Heart right ventricle (tissue), 16 donors: ENCODE measurements around the gene ATF2. TPM values are rescaled to one million over a fixed set of nuclear protein-coding genes. Genes with fewer than 3 reads are reported as not detected.

ENCODE experiments used
- ATAC-seq, 8 donors: fragments of 200-7000 bp; cut with Tn5 transposase; one replicate each; pipeline ENCODE4 v1.9.1; 2020; ENCODE audit warnings: mild to moderate bottlenecking in 8 of 8, moderate library complexity in 8 of 8, moderate number of reproducible peaks in 1 of 8
- DNase-seq, 2 donors: peaks; one replicate each; pipeline ENCODE4 v3.0.0-alpha.2; 2020
- H3K27ac ChIP-seq, 10 donors: fragments of 200-600 bp; sonication (generic) in 2 of 10; one replicate each; pipeline versions ENCODE4 v1.5.0 to v1.8.0; 2020 to 2022; ENCODE audit warnings: mild to moderate bottlenecking in 3 of 10
- H3K27me3 ChIP-seq, 7 donors: fragments of 200-600 bp; one replicate each; pipeline ENCODE4 v1.8.0; 2021 to 2022; ENCODE audit warnings: mild to moderate bottlenecking in 2 of 7
- H3K36me3 ChIP-seq, 9 donors: fragments of 200-600 bp; sonication (generic) in 1 of 9; one replicate each; pipeline versions ENCODE4 v1.5.0 to v1.8.0; 2020 to 2022; ENCODE audit warnings: mild to moderate bottlenecking in 2 of 9
- H3K4me1 ChIP-seq, 9 donors: fragments of 200-600 bp; sonication (generic) in 1 of 9; one replicate each; pipeline versions ENCODE4 v1.5.0 to v1.8.0; 2020 to 2022; ENCODE audit warnings: mild to moderate bottlenecking in 4 of 9
- H3K4me3 ChIP-seq, 10 donors: fragments of 200-600 bp; sonication (generic) in 2 of 10; one replicate each; pipeline versions ENCODE4 v1.5.0 to v1.8.0; 2020 to 2022; ENCODE audit warnings: mild to moderate bottlenecking in 7 of 10, moderate library complexity in 2 of 10
- H3K9me3 ChIP-seq, 11 donors: fragments of 200-600 bp in 10 of 11; sonication (generic) in 2 of 11; one replicate each; pipeline versions ENCODE4 v1.5.0 to v1.8.0; 2013 to 2022; ENCODE audit warnings: mild to moderate bottlenecking in 2 of 11, control low read depth in 1 of 11, moderate library complexity in 1 of 11
- CTCF ChIP-seq, 9 donors: fragments of 200-600 bp; sonication (generic) in 2 of 9; IDR thresholded peaks; one replicate each; pipeline versions ENCODE4 v1.5.0 to v1.8.0; 2021 to 2022; ENCODE audit warnings: antibody characterized with exemption in 9 of 9, mild to moderate bottlenecking in 5 of 9, moderate library complexity in 1 of 9
- WGBS, 2 donors: extraction: QIAGEN DNeasy Blood & Tissue Kit; methylation state at CpG; one replicate each; pipeline ENCODE4 v1.1.7; 2013; ENCODE audit warnings: inconsistent platforms in 1 of 2; 5-methylcytosine and 5-hydroxymethylcytosine counted together
- intact Hi-C, 10 donors: fragments of 100-400 bp; cut with DNase I; formaldehyde crosslinking; loops; one replicate each; pipeline versions ENCODE4 v1.11.1 to v1.14.2; 2022
- polyA plus RNA-seq, 2 donors: library from polyadenylated mRNA; stranded (reverse); fragments of 200-250 nt; gene quantifications; one replicate each; pipeline ENCODE4 v1.2.3, GENCODE V29; 2013
- total RNA-seq, 10 donors: library from RNA; stranded (reverse); fragmentation: NEBNext Ultra II Directional in 3 of 10; extraction: Animal tissue kit (Norgen Biotek cat#: 25700) in 3 of 10; gene quantifications; one replicate each; pipeline versions ENCODE4 v1.2.1 to v1.2.4, GENCODE V29; 2021 to 2023
- donor health status: Arrhythmogenic right ventricular cardiomyopathy.
- donor health status: ischemic (EF 13 %, LVEDD 7.1; RV severe dilation, severe dysfunction).
- donor health status: healthy with polysubstance abuse.
- donor health status: DM: no; HTN: yes; CAD: no.
- donor health status: DM: no; HTN: no; CAD: no.
- donor health status: ischemic (EF 25% LVEDD 6.9; RV normal size, moderate dysfunction).
- donor health status: ischemic (EF 25% LVEDD 5.7; RV mildly dilated, moderate dysfunction).
- donor health status: healthy.
- donor health status: DM: yes; HTN: yes; CAD: no.
- donor health status: Ischemic cardiomyopathy.
- donor health status: ischemic (EF 35%, LVEDD 5.7; RV mildly dilated, moderate dysfunction).
- donor health status: nonischemic (EF 11% LVEDD 7.7; RV severe dilation, severe dysfunction).
- donor health status: DM: yes; HTN: yes; CAD: no.
- donor health status: PGD.
- donor health status: ischemic (EF 29% LVEDD 5.4; RV normal size, mild dysfunction).
- donor health status: nonischemic (EF 23%, LVEDD 6.1; RV moderate dilation, normal function).

Gene ATF2
- total and polyA plus RNA-seq, 12 donors, result 7.8 to 39.8 (median 29.0) TPM

- WGBS, 2 donors, result 88 to 97% methylated on average over 1 of the region's 1 CpG
- Histone ChIP-seq H3K4me3 (no peak overlapping the region), H3K36me3 (peaks cover 0 to 98% (median 28%) of the 10 kb centered on the region in 9 donors), H3K27me3 (no peaks in the 10 kb centered on the region), H3K4me1 (no peaks in the 10 kb centered on the region), H3K27ac (no peak overlapping the region), H3K9me3 (no peaks in the 10 kb centered on the region)
- ATAC-seq (no peak), DNase-seq (no peak)
- no peak for TF ChIP-seq CTCF (IDR thresholded peaks at IDR 0.05)
- intact Hi-C loops, result no loop called here
These were observed 91.7 kb downstream of the ATF2 start for GRCh38 chr2:175076272-175076671.

GRCh38 chr2:175074478-175074877 lies 93.5 kb downstream of the ATF2 start:
- Histone ChIP-seq H3K27ac (no peak overlapping the region), H3K36me3 (peaks cover 0 to 86% (median 14%) of the 10 kb centered on the region in 9 donors), H3K27me3 (no peaks in the 10 kb centered on the region), H3K4me3 (no peak overlapping the region), H3K4me1 (no peaks in the 10 kb centered on the region), H3K9me3 (no peaks in the 10 kb centered on the region)
- intact Hi-C loops, result no loop called here
- 89 to 91% methylated on average over 6 of the region's 6 CpGs for WGBS, 2 donors
- ATAC-seq, result no peak
- no peak for DNase-seq
- TF ChIP-seq CTCF (IDR thresholded peaks at IDR 0.05), result no peak

GRCh38 chr2:175068534-175068933 lies 99.5 kb downstream of the ATF2 start:
- 94 to 98% methylated on average over 1 of the region's 1 CpG for WGBS, 2 donors
- no peak for TF ChIP-seq CTCF (IDR thresholded peaks at IDR 0.05)
- no peaks in the 10 kb centered on the region for H3K9me3 ChIP-seq
- peaks cover 0 to 11% (median 0%) of the 10 kb centered on the region in 9 donors for H3K4me1 ChIP-seq
- H3K36me3 ChIP-seq, result peaks cover 0 to 43% (median 4%) of the 10 kb centered on the region in 9 donors
- intact Hi-C loops, result no loop called here
- no peaks in the 10 kb centered on the region for H3K27me3 ChIP-seq
- ATAC-seq (no peak), DNase-seq (no peak)
- no peak overlapping the region for H3K27ac ChIP-seq
- no peak overlapping the region for H3K4me3 ChIP-seq

- intact Hi-C loops, result no loop called here
- H3K4me3 ChIP-seq, result no peak overlapping the region
- H3K27me3 ChIP-seq, result no peaks in the 10 kb centered on the region
- peaks cover 0 to 11% (median 0%) of the 10 kb centered on the region in 9 donors for H3K4me1 ChIP-seq
- no peak overlapping the region for H3K27ac ChIP-seq
- ATAC-seq (peak in 1 of 8 donors; percentile 39), DNase-seq (no peak)
- 87 to 91% methylated on average over 4 of the region's 4 CpGs for WGBS, 2 donors
- peaks cover 0 to 30% (median 0%) of the 10 kb centered on the region in 9 donors for H3K36me3 ChIP-seq
- no peaks in the 10 kb centered on the region for H3K9me3 ChIP-seq
- no peak for TF ChIP-seq CTCF (IDR thresholded peaks at IDR 0.05)
These were observed 101.6 kb downstream of the ATF2 start for GRCh38 chr2:175066411-175066810.
